Inferior parietal cortex (tissue), 1 donor: ENCODE data around the gene CCDC33.

Source experiments
- DNase-seq: peaks from one replicate; pipeline ENCODE4 v3.0.0-alpha.2; 2016; ENCODE audit errors: extremely low spot score

The CCDC33 gene

GRCh38 chr15:74311734-74312444 lies 75.8 kb downstream of the CCDC33 start:
- DNase-seq = no peak

GRCh38 chr15:74312445-74313007 lies 76.4 kb downstream of the CCDC33 start:
- no peak for DNase-seq

GRCh38 chr15:74313889-74314288 lies 77.8 kb downstream of the CCDC33 start:
- DNase-seq = no peak

GRCh38 chr15:74314795-74315438 lies 78.8 kb downstream of the CCDC33 start:
- DNase-seq = no peak

- no peak for DNase-seq
Measured at GRCh38 chr15:74315626-74316025, 79.5 kb downstream of the CCDC33 start.

GRCh38 chr15:74316141-74316540 lies 80.0 kb downstream of the CCDC33 start:
- DNase-seq = no peak

- no peak for DNase-seq
Measured at GRCh38 chr15:74317820-74318375, 81.8 kb downstream of the CCDC33 start.

- no peak for DNase-seq
Measured at GRCh38 chr15:74318376-74319137, 82.4 kb downstream of the CCDC33 start.

- no peak for DNase-seq
Measured at GRCh38 chr15:74319138-74319460, 83.0 kb downstream of the CCDC33 start.

- no peak for DNase-seq
Measured at GRCh38 chr15:74319596-74320351, 83.6 kb downstream of the CCDC33 start.

- DNase-seq = peak; percentile 67
Measured at GRCh38 chr15:74320352-74321247, 84.5 kb downstream of the CCDC33 start.

- DNase-seq = peak; percentile 50
Measured at GRCh38 chr15:74322558-74323180, 86.5 kb downstream of the CCDC33 start.

- DNase-seq = no peak
Measured at GRCh38 chr15:74324714-74325113, 88.6 kb downstream of the CCDC33 start.

- no peak for DNase-seq
Measured at GRCh38 chr15:74326746-74327145, 90.6 kb downstream of the CCDC33 start.

GRCh38 chr15:74327756-74328155 lies 91.6 kb downstream of the CCDC33 start:
- no peak for DNase-seq

GRCh38 chr15:74328331-74329056 lies 92.4 kb downstream of the CCDC33 start:
- DNase-seq = no peak

GRCh38 chr15:74330861-74331408 lies 94.8 kb downstream of the CCDC33 start:
- no peak for DNase-seq

GRCh38 chr15:74332011-74332410 lies 95.9 kb downstream of the CCDC33 start:
- no peak for DNase-seq

- no peak for DNase-seq
Measured at GRCh38 chr15:74332611-74333010, 96.5 kb downstream of the CCDC33 start.
